Measurements from ENCODE around the gene EOLA1. TPM values are rescaled to one million over a fixed set of nuclear protein-coding genes. Genes with fewer than 3 reads are reported as not detected.

EOLA1 gene
- total RNA-seq, 1 experiment from 2014 or later = 9.0 TPM

GRCh38 chrX:149527705-149528104 is 13.1 kb upstream of the EOLA1 start:
- ChIA-PET CTCF (no interaction called here), RAD21 (ENCODE audit: low non-redundant PET in 1 of 2, low total read pairs in 2 of 2, uncharacterized antibody in 2 of 2, unreplicated experiment in 2 of 2) (no interaction called here), POLR2A (no interaction called here)
- TF ChIP-seq SRF (IDR thresholded peaks at IDR 0.05; ENCODE audit: low read depth) = no peak
- ATAC-seq (no peak), DNase-seq (ENCODE audit: low read depth, low spot score) (no peak)
- intact Hi-C loops (cut with micrococcal nuclease) = no loop called here
- H3K9me2 ChIP-seq (ENCODE audit: insufficient read depth) = no peaks in the 10 kb centered on the region
- no peaks in the 10 kb centered on the region for H4K20me1 ChIP-seq (ENCODE audit: insufficient read depth)
- no peak overlapping the region for H2AFZ ChIP-seq (ENCODE audit: low read depth, low read length, poor library complexity, severe bottlenecking)
- H3K9ac ChIP-seq (ENCODE audit: low read length) = no peak overlapping the region
- H3K9me3 ChIP-seq (ENCODE audit: control insufficient read depth in 1 of 2, insufficient read depth in 1 of 2, low read depth in 1 of 2, low read length in 2 of 2) = no peaks in the 10 kb centered on the region
- H3K27ac ChIP-seq (ENCODE audit: low read depth, low read length) = no peak overlapping the region
- H3K4me3 ChIP-seq (replicated peaks in 1 of 2; ENCODE audit: low read depth in 1 of 2, low read length in 2 of 2) = no peak overlapping the region
- H3K27me3 ChIP-seq (ENCODE audit: insufficient read depth, low read length) = no peaks in the 10 kb centered on the region
- H3K4me1 ChIP-seq (ENCODE audit: control insufficient read depth in 1 of 2, insufficient read depth in 2 of 2, low read length in 2 of 2) = no peaks in the 10 kb centered on the region
- H3K4me2 ChIP-seq (ENCODE audit: low read length) = no peak overlapping the region
- BruUV-seq (replicated peaks) = no TSS peak
- H3K36me3 ChIP-seq (ENCODE audit: control insufficient read depth in 1 of 2, insufficient read depth in 2 of 2, low read length in 2 of 2) = no peaks in the 10 kb centered on the region
- no peaks in the 10 kb centered on the region for H3K79me2 ChIP-seq (ENCODE audit: insufficient read depth, low read length)

GRCh38 chrX:149528381-149528780 is 12.4 kb upstream of the EOLA1 start:
- H3K4me2 ChIP-seq (ENCODE audit: low read length) = no peak overlapping the region
- ChIA-PET CTCF (no interaction called here), RAD21 (ENCODE audit: low non-redundant PET in 1 of 2, low total read pairs in 2 of 2, uncharacterized antibody in 2 of 2, unreplicated experiment in 2 of 2) (no interaction called here), POLR2A (no interaction called here)
- no peak overlapping the region for H3K4me3 ChIP-seq (replicated peaks in 1 of 2; ENCODE audit: low read depth in 1 of 2, low read length in 2 of 2)
- H3K36me3 ChIP-seq (ENCODE audit: control insufficient read depth in 1 of 2, insufficient read depth in 2 of 2, low read length in 2 of 2) = no peaks in the 10 kb centered on the region
- no peaks in the 10 kb centered on the region for H3K27me3 ChIP-seq (ENCODE audit: insufficient read depth, low read length)
- H3K79me2 ChIP-seq (ENCODE audit: insufficient read depth, low read length) = no peaks in the 10 kb centered on the region
- TF ChIP-seq POLR2A (IDR thresholded peaks at IDR 0.05; ENCODE audit: borderline replicate concordance, extremely low read depth, insufficient read depth, insufficient read length) = no peak
- no peak for TF ChIP-seq CBX3 (IDR thresholded peaks at IDR 0.05; ENCODE audit: low read depth)
- TF ChIP-seq, protein P1, sequence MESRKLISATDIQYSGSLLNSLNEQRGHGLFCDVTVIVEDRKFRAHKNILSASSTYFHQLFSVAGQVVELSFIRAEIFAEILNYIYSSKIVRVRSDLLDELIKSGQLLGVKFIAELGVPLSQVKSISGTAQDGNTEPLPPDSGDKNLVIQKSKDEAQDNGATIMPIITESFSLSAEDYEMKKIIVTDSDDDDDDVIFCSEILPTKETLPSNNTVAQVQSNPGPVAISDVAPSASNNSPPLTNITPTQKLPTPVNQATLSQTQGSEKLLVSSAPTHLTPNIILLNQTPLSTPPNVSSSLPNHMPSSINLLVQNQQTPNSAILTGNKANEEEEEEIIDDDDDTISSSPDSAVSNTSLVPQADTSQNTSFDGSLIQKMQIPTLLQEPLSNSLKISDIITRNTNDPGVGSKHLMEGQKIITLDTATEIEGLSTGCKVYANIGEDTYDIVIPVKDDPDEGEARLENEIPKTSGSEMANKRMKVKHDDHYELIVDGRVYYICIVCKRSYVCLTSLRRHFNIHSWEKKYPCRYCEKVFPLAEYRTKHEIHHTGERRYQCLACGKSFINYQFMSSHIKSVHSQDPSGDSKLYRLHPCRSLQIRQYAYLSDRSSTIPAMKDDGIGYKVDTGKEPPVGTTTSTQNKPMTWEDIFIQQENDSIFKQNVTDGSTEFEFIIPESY (IDR thresholded peaks at IDR 0.05; ENCODE audit: extremely low read depth, insufficient replicate concordance, low read length) = no peak
- TF ChIP-seq EZH2 (IDR thresholded peaks at IDR 0.05) = no peak
- no peak for TF ChIP-seq ZNF274 (IDR thresholded peaks at IDR 0.05; ENCODE audit: low read depth, low read length)
- TF ChIP-seq ZFX (IDR thresholded peaks at IDR 0.05) = no peak
- TF ChIP-seq SP1 (IDR thresholded peaks at IDR 0.05; ENCODE audit: low read depth) = no peak
- TF ChIP-seq CEBPB (IDR thresholded peaks at IDR 0.05; ENCODE audit: low read depth) = no peak
- TF ChIP-seq POLR2AphosphoS5 (IDR thresholded peaks at IDR 0.05; ENCODE audit: low read depth, low read length) = no peak
- no peak overlapping the region for H3K9ac ChIP-seq (ENCODE audit: low read length)
- BruUV-seq (replicated peaks) = no TSS peak
- H3K9me2 ChIP-seq (ENCODE audit: insufficient read depth) = no peaks in the 10 kb centered on the region
- no peaks in the 10 kb centered on the region for H4K20me1 ChIP-seq (ENCODE audit: insufficient read depth)
- intact Hi-C loops (cut with micrococcal nuclease) = no loop called here
- H3K9me3 ChIP-seq (ENCODE audit: control insufficient read depth in 1 of 2, insufficient read depth in 1 of 2, low read depth in 1 of 2, low read length in 2 of 2) = no peaks in the 10 kb centered on the region
- H3K27ac ChIP-seq (ENCODE audit: low read depth, low read length) = no peak overlapping the region
- ATAC-seq (no peak), DNase-seq (ENCODE audit: low read depth, low spot score) (no peak)
- H2AFZ ChIP-seq (ENCODE audit: low read depth, low read length, poor library complexity, severe bottlenecking) = no peak overlapping the region
- no peaks in the 10 kb centered on the region for H3K4me1 ChIP-seq (ENCODE audit: control insufficient read depth in 1 of 2, insufficient read depth in 2 of 2, low read length in 2 of 2)
